NAMALWA (cell line): ENCODE data around the gene AVPR2.
A peak's percentile ranks its signal among the peaks of the same experiment; 100 is the strongest.

ENCODE experiments used
- DNase-seq: peaks from one replicate; pipeline ENCODE4 v3.0.0-alpha.2; 2015; ENCODE audit warnings: low spot score

AVPR2 gene

GRCh38 chrX:153903991-153904957 lies at the start of gene AVPR2:
TSS of gene AVPR2 (plus strand) at chrX:153904673. CDS start at chrX:153905146, 473 bp downstream.
- DNase-seq: peak; percentile 16

- no peak for DNase-seq
Observed at GRCh38 chrX:153854702-153855101, 49.8 kb upstream of the AVPR2 start.

GRCh38 chrX:153857348-153857903 lies 47.0 kb upstream of the AVPR2 start:
- no peak for DNase-seq

- DNase-seq: no peak
Observed at GRCh38 chrX:153861151-153861550, 43.3 kb upstream of the AVPR2 start.

- DNase-seq: no peak
Observed at GRCh38 chrX:153861733-153862310, 42.7 kb upstream of the AVPR2 start.

- DNase-seq: no peak
Observed at GRCh38 chrX:153862369-153863250, 41.9 kb upstream of the AVPR2 start.

GRCh38 chrX:153863251-153863991 lies 41.1 kb upstream of the AVPR2 start:
- DNase-seq: no peak

GRCh38 chrX:153864101-153864500 lies 40.4 kb upstream of the AVPR2 start:
- DNase-seq: no peak

- no peak for DNase-seq
Observed at GRCh38 chrX:153864561-153865320, 39.7 kb upstream of the AVPR2 start.

- DNase-seq: no peak
Observed at GRCh38 chrX:153865321-153865580, 39.2 kb upstream of the AVPR2 start.

GRCh38 chrX:153865685-153866084 lies 38.8 kb upstream of the AVPR2 start:
- no peak for DNase-seq

GRCh38 chrX:153866302-153867019 lies 38.0 kb upstream of the AVPR2 start:
- DNase-seq: no peak

- no peak for DNase-seq
Observed at GRCh38 chrX:153867139-153867538, 37.3 kb upstream of the AVPR2 start.

- DNase-seq: no peak
Observed at GRCh38 chrX:153867671-153868070, 36.8 kb upstream of the AVPR2 start.

GRCh38 chrX:153868576-153869472 lies 35.6 kb upstream of the AVPR2 start:
- no peak for DNase-seq

GRCh38 chrX:153869473-153870287 lies 34.8 kb upstream of the AVPR2 start:
- no peak for DNase-seq

GRCh38 chrX:153870288-153870690 lies 34.2 kb upstream of the AVPR2 start:
- no peak for DNase-seq

- no peak for DNase-seq
Observed at GRCh38 chrX:153870791-153871360, 33.6 kb upstream of the AVPR2 start.
